HEK293 (cell line): Measurements from ENCODE around the gene NT5C2.

Source experiments
- CTCF ChIA-PET: fragments of 350-600 bp; formaldehyde crosslinking; extraction: SDS; loops from one replicate; lab custom pipeline; 2021; ENCODE audit warnings: antibody characterized with exemption; lab: Yijun Ruan, JAX
- POLR2A ChIA-PET: fragments of 300-600 bp; formaldehyde crosslinking; extraction: SDS; loops from one replicate; lab custom pipeline; 2020; ENCODE audit warnings: antibody characterized with exemption, inconsistent platforms; lab: Yijun Ruan, JAX
- H3K27ac ChIP-seq: fragments of 200-500 bp; sonication (Bioruptor generic); 2 replicates; pipeline ENCODE4 v1.5.1; 2014; ENCODE audit warnings: low read depth, low read length, control low read depth, inconsistent platforms; ENCODE audit errors: extremely low read depth
- H3K36me3 ChIP-seq, 2 experiments: fragments of 200-500 bp in 1 of 2; sonication (Bioruptor generic) in 1 of 2; 1 replicate in 1 of 2; 2 replicates in 1 of 2; pipeline ENCODE4 v1.5.1; 2014 to 2017; ENCODE audit warnings: inconsistent platforms in 2 of 2, low read length in 2 of 2; ENCODE audit not compliant: control insufficient read depth in 2 of 2, insufficient read depth in 1 of 2
- H3K4me1 ChIP-seq: fragments of 200-500 bp; sonication (Bioruptor generic); 2 replicates; pipeline ENCODE4 v1.5.1; 2014; ENCODE audit warnings: mild to moderate bottlenecking, low read length, inconsistent platforms; ENCODE audit not compliant: control insufficient read depth, insufficient read depth
- H3K4me3 ChIP-seq: 2 replicates; pipeline ENCODE4 v1.5.1; 2011; ENCODE audit warnings: low read depth, mild to moderate bottlenecking, control low read depth, low read length, moderate library complexity
- H3K9me3 ChIP-seq: fragments of 200-500 bp; sonication (Bioruptor generic); 2 replicates; pipeline ENCODE4 v1.5.1; 2014; ENCODE audit warnings: low read depth, low read length, inconsistent platforms; ENCODE audit not compliant: control insufficient read depth, insufficient read depth
- KLF10 ChIP-seq: fragments of 450-650 bp; IDR thresholded peaks from 2 replicates; pipeline ENCODE4 v1.5.1; 2018; ENCODE audit warnings: missing biosample characterization, mild to moderate bottlenecking, missing genetic modification characterization
- KLF8 ChIP-seq: fragments of 450-650 bp; formaldehyde crosslinking; IDR thresholded peaks from 2 replicates; pipeline ENCODE4 v1.5.1; 2016; ENCODE audit warnings: missing biosample characterization, missing genetic modification characterization
- SP3 ChIP-seq: fragments of 450-650 bp; formaldehyde crosslinking; IDR thresholded peaks from 2 replicates; pipeline ENCODE4 v1.5.1; 2016; ENCODE audit warnings: missing biosample characterization, missing genetic modification characterization
- ZBTB48 ChIP-seq: fragments of 450-650 bp; formaldehyde crosslinking; IDR thresholded peaks from 2 replicates; pipeline ENCODE4 v1.5.1; 2016; ENCODE audit warnings: missing biosample characterization, missing genetic modification characterization
- ZBTB8A ChIP-seq: fragments of 450-650 bp; formaldehyde crosslinking; IDR thresholded peaks from 2 replicates; pipeline ENCODE4 v1.5.1; 2016; ENCODE audit warnings: missing biosample characterization, missing genetic modification characterization
- ZEB2 ChIP-seq: fragments of 450-650 bp; formaldehyde crosslinking; IDR thresholded peaks from 2 replicates; pipeline ENCODE4 v1.5.1; 2016; ENCODE audit warnings: missing biosample characterization, missing genetic modification characterization
- ZFHX2 ChIP-seq: fragments of 450-650 bp; formaldehyde crosslinking; conservative IDR thresholded peaks from 2 replicates; pipeline ENCODE4 v1.5.1; 2016; ENCODE audit warnings: missing biosample characterization, missing genetic modification characterization
- ZNF112 ChIP-seq: fragments of 450-650 bp; formaldehyde crosslinking; IDR thresholded peaks from 2 replicates; pipeline ENCODE4 v1.5.0; 2017; ENCODE audit warnings: missing biosample characterization, missing genetic modification characterization
- ZNF133 ChIP-seq: fragments of 450-650 bp; formaldehyde crosslinking; IDR thresholded peaks from 2 replicates; pipeline ENCODE4 v1.5.1; 2016; ENCODE audit warnings: missing biosample characterization, missing genetic modification characterization
- ZNF2 ChIP-seq: fragments of 450-650 bp; formaldehyde crosslinking; IDR thresholded peaks from 2 replicates; pipeline ENCODE4 v1.5.1; 2016; ENCODE audit warnings: missing biosample characterization, missing genetic modification characterization
- ZNF274 ChIP-seq, 2 experiments: fragments of 200-500 bp in 1 of 2; fragments of 450-650 bp in 1 of 2; sonication (Bioruptor generic) in 1 of 2; formaldehyde crosslinking in 1 of 2; IDR thresholded peaks; 2 replicates each; pipeline versions ENCODE4 v1.5.1 to v1.6.1; 2014 to 2016; ENCODE audit warnings: borderline replicate concordance in 1 of 2, inconsistent platforms in 1 of 2, low read length in 1 of 2, missing biosample characterization in 1 of 2, missing genetic modification characterization in 1 of 2
- ZNF302 ChIP-seq: fragments of 450-650 bp; formaldehyde crosslinking; IDR thresholded peaks from 2 replicates; pipeline ENCODE4 v1.5.1; 2016; ENCODE audit warnings: missing biosample characterization, missing genetic modification characterization, low read depth
- ZNF335 ChIP-seq: fragments of 450-650 bp; formaldehyde crosslinking; conservative IDR thresholded peaks from 2 replicates; pipeline ENCODE4 v1.5.1; 2016; ENCODE audit warnings: missing biosample characterization, missing genetic modification characterization
- ZNF341 ChIP-seq: fragments of 450-650 bp; formaldehyde crosslinking; IDR thresholded peaks from 2 replicates; pipeline ENCODE4; 2016; ENCODE audit warnings: low read depth, missing biosample characterization, missing genetic modification characterization
- ZNF37A ChIP-seq: fragments of 450-650 bp; IDR thresholded peaks from 2 replicates; pipeline ENCODE4 v1.5.1; 2018; ENCODE audit warnings: missing biosample characterization, missing genetic modification characterization
- ZNF518A ChIP-seq: fragments of 450-650 bp; formaldehyde crosslinking; conservative IDR thresholded peaks from 2 replicates; pipeline ENCODE4 v1.5.1; 2016; ENCODE audit warnings: low read depth, missing biosample characterization, missing genetic modification characterization
- ZNF626 ChIP-seq: fragments of 450-650 bp; sonication (Bioruptor Pico); formaldehyde crosslinking; IDR thresholded peaks from 2 replicates; pipeline ENCODE4 v1.5.1; 2018; ENCODE audit warnings: missing biosample characterization, missing genetic modification characterization, inconsistent platforms
- ZNF701 ChIP-seq: fragments of 450-650 bp; formaldehyde crosslinking; IDR thresholded peaks from 2 replicates; pipeline ENCODE4 v1.5.1; 2016; ENCODE audit warnings: missing biosample characterization, missing genetic modification characterization
- ZNF747 ChIP-seq: fragments of 450-650 bp; formaldehyde crosslinking; IDR thresholded peaks from 2 replicates; pipeline ENCODE4 v1.5.1; 2016; ENCODE audit warnings: missing biosample characterization, missing genetic modification characterization
- ZNF843 ChIP-seq: fragments of 450-650 bp; formaldehyde crosslinking; IDR thresholded peaks from 2 replicates; pipeline ENCODE4 v1.5.1; 2016; ENCODE audit warnings: missing biosample characterization, missing genetic modification characterization
- ZXDB ChIP-seq: fragments of 450-650 bp; formaldehyde crosslinking; IDR thresholded peaks from 2 replicates; pipeline ENCODE4 v1.5.1; 2016; ENCODE audit warnings: missing biosample characterization, missing genetic modification characterization
- TF ChIP-seq, protein P1 (sequence below): fragments of 450-650 bp; formaldehyde crosslinking; IDR thresholded peaks from 2 replicates; pipeline ENCODE4 v1.5.1; 2017; ENCODE audit warnings: missing biosample characterization, missing genetic modification characterization
- TF ChIP-seq, protein P2 (sequence below): fragments of 450-650 bp; formaldehyde crosslinking; IDR thresholded peaks from 2 replicates; pipeline ENCODE4 v1.5.1; 2016; ENCODE audit warnings: missing biosample characterization, missing genetic modification characterization
- TF ChIP-seq, protein P3 (sequence below): sonication (generic); formaldehyde crosslinking; IDR thresholded peaks from 2 replicates; pipeline ENCODE4 v1.8.1; 2022; ENCODE audit warnings: mild to moderate bottlenecking, moderate library complexity, missing genetic modification reagents
- TF ChIP-seq, protein P4 (sequence below): fragments of 450-650 bp; formaldehyde crosslinking; IDR thresholded peaks from 2 replicates; pipeline ENCODE4 v1.5.1; 2016; ENCODE audit warnings: missing biosample characterization, missing genetic modification characterization

NT5C2 gene

GRCh38 chr10:103193107-103193819 is at the start of gene NT5C2:
Gene NT5C2, minus strand, starts transcription at chr10:103193272. Its CDS starts 18,314 bp downstream, at chr10:103174958.
- Histone ChIP-seq H3K4me1 (peaks cover 14% of the 10 kb centered on the region), H3K36me3 (0 out of 3 replicates have a peak, but pooled peaks cover 0 to 4% of the 10 kb centered on the region in 2 experiments), H3K4me3 (peak within 1 kb of the TSS; percentile 69), H3K9me3 (no peaks in the 10 kb centered on the region), H3K27ac (peak within 1 kb of the TSS; percentile 73)
- CTCF ChIA-PET, result interaction anchor here (0.6 to 2.5 kb wide), 4 partner anchors 8 to 51 kb away, joined by 4 to 10 read pairs (median 6); no protein-coding TSS in a partner anchor
- POLR2A ChIA-PET, result interaction anchor here (0.6 to 2.5 kb wide), 15 partner anchors 9 to 689 kb away, joined by 3 to 18 read pairs (median 5); partner anchors contain the start of genes ARL3, CNNM2, INA and SFXN2
- TF ChIP-seq ZFHX2 (tag by site-specific recombination) (peak; percentile 2; the same call in 1 of the 2 replicates), ZNF37A (tag by site-specific recombination) (no peak), ZNF747 (tag by site-specific recombination) (no peak), ZEB2 (tag by site-specific recombination) (peak; percentile 22; the same call in 1 of the 2 replicates), SP3 (tag by site-specific recombination) (peak; percentile 33), ZNF2 (tag by site-specific recombination) (no peak), ZXDB (tag by site-specific recombination) (0 out of 2 replicates have a peak, but pooled peaks have one; percentile 10), ZNF843 (tag by site-specific recombination) (no peak), ZNF701 (tag by site-specific recombination) (no peak), KLF10 (tag by site-specific recombination) (0 out of 2 replicates have a peak, but pooled peaks have one; percentile 8), ZNF274 (IDR thresholded peaks at IDR 0.05; ENCODE audit: low read length) (no peak), ZNF274 (tag by site-specific recombination; IDR thresholded peaks at IDR 0.05; ENCODE audit: borderline replicate concordance) (no peak), ZNF626 (tag by site-specific recombination) (no peak), ZNF112 (no peak), ZNF302 (tag by site-specific recombination) (no peak), ZBTB8A (tag by site-specific recombination) (peak; percentile 72), ZNF133 (no peak), KLF8 (tag by site-specific recombination) (peak; percentile 63; the same call in 1 of the 2 replicates), ZBTB48 (peak; percentile 100), ZNF335 (tag by site-specific recombination) (peak; percentile 82), ZNF341 (tag by site-specific recombination) (peak; percentile 9; the same call in 1 of the 2 replicates), ZNF518A (tag by site-specific recombination) (no peak)
- TF ChIP-seq, protein P1, sequence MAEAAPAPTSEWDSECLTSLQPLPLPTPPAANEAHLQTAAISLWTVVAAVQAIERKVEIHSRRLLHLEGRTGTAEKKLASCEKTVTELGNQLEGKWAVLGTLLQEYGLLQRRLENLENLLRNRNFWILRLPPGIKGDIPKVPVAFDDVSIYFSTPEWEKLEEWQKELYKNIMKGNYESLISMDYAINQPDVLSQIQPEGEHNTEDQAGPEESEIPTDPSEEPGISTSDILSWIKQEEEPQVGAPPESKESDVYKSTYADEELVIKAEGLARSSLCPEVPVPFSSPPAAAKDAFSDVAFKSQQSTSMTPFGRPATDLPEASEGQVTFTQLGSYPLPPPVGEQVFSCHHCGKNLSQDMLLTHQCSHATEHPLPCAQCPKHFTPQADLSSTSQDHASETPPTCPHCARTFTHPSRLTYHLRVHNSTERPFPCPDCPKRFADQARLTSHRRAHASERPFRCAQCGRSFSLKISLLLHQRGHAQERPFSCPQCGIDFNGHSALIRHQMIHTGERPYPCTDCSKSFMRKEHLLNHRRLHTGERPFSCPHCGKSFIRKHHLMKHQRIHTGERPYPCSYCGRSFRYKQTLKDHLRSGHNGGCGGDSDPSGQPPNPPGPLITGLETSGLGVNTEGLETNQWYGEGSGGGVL (tag by site-specific recombination), result peak; percentile 6; the same call in 1 of the 2 replicates
- TF ChIP-seq, protein P2, sequence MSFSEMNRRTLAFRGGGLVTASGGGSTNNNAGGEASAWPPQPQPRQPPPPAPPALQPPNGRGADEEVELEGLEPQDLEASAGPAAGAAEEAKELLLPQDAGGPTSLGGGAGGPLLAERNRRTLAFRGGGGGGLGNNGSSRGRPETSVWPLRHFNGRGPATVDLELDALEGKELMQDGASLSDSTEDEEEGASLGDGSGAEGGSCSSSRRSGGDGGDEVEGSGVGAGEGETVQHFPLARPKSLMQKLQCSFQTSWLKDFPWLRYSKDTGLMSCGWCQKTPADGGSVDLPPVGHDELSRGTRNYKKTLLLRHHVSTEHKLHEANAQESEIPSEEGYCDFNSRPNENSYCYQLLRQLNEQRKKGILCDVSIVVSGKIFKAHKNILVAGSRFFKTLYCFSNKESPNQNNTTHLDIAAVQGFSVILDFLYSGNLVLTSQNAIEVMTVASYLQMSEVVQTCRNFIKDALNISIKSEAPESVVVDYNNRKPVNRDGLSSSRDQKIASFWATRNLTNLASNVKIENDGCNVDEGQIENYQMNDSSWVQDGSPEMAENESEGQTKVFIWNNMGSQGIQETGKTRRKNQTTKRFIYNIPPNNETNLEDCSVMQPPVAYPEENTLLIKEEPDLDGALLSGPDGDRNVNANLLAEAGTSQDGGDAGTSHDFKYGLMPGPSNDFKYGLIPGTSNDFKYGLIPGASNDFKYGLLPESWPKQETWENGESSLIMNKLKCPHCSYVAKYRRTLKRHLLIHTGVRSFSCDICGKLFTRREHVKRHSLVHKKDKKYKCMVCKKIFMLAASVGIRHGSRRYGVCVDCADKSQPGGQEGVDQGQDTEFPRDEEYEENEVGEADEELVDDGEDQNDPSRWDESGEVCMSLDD (tag by site-specific recombination), result 0 out of 2 replicates have a peak, but pooled peaks have one; percentile 35
- TF ChIP-seq, protein P3, sequence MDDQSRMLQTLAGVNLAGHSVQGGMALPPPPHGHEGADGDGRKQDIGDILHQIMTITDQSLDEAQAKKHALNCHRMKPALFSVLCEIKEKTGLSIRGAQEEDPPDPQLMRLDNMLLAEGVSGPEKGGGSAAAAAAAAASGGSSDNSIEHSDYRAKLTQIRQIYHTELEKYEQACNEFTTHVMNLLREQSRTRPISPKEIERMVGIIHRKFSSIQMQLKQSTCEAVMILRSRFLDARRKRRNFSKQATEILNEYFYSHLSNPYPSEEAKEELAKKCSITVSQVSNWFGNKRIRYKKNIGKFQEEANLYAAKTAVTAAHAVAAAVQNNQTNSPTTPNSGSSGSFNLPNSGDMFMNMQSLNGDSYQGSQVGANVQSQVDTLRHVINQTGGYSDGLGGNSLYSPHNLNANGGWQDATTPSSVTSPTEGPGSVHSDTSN (CRISPR knock-in tag), result no peak
- TF ChIP-seq, protein P4, sequence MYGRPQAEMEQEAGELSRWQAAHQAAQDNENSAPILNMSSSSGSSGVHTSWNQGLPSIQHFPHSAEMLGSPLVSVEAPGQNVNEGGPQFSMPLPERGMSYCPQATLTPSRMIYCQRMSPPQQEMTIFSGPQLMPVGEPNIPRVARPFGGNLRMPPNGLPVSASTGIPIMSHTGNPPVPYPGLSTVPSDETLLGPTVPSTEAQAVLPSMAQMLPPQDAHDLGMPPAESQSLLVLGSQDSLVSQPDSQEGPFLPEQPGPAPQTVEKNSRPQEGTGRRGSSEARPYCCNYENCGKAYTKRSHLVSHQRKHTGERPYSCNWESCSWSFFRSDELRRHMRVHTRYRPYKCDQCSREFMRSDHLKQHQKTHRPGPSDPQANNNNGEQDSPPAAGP, result 0 out of 2 replicates have a peak, but pooled peaks have one; percentile 33
